HG03097 (cell line): Measurements from ENCODE around the gene CEP44.
A peak's percentile ranks its signal among the peaks of the same experiment; 100 is the strongest.
"Not testable (repeated sequence)": the region's sequence is repeated elsewhere in the genome, so short reads cannot be mapped to it uniquely, and the experiment has no call there.

Experiments used
- ATAC-seq: cut with Tn5 transposase; IDR thresholded peaks from one replicate; pipeline ENCODE4 v1.9.1; 2021; ENCODE audit not compliant: unreplicated experiment, low FRiP score

The CEP44 gene, protein sequence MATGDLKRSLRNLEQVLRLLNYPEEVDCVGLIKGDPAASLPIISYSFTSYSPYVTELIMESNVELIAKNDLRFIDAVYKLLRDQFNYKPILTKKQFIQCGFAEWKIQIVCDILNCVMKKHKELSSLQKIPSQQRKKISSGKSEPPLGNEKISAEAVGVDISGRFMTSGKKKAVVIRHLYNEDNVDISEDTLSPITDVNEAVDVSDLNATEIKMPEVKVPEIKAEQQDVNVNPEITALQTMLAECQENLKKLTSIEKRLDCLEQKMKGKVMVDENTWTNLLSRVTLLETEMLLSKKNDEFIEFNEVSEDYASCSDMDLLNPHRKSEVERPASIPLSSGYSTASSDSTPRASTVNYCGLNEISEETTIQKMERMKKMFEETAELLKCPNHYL

GRCh38 chr4:174283507-174284471, at the start of gene CEP44, which contains the start of gene FBXO8:
CEP44 (plus strand) TSS chr4:174283911; CDS start chr4:174299122, 15,211 bp downstream.
FBXO8 (minus strand) TSS chr4:174283667; CDS start chr4:174263092, 20,575 bp downstream.
- peak; percentile 42 for ATAC-seq

DNA sequence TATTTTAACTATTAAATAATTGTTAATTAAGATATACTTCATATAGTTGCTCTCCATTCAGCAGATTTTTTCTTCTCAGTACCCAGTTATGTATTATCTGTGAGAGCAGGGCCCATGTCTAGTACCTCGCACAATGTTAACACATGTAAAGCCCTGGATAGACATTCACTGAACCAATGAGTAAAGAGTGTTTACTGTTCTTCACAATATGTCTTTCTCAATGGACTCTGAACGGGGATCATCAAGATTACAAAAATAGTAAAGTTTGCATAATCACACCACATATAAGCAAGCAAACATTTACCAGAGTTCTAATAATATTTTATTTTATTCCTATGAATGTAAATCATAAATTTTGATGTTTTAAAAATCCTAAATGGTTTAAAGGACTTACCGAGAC, 47.4 kb upstream of the CEP44 start:
- ATAC-seq = no peak

DNA sequence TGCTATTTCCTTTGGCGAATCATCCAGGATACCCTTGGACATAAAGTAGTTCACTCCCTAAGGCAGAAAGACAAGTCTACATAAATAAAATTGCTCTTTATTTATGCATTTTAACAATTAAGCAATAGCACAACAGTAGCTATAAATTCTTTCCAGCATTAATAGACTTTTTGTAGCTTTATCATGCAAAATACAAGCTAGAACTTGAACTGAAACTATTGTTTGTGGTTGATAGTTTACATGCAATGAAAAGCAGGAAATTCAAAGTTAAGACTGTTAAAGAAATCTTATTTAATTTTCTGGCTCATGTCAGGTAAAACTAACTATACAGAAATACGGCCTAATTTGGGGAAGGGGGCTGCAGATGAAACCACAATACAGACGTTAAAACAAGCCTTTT, 42.5 kb upstream of the CEP44 start:
- ATAC-seq = no peak

DNA sequence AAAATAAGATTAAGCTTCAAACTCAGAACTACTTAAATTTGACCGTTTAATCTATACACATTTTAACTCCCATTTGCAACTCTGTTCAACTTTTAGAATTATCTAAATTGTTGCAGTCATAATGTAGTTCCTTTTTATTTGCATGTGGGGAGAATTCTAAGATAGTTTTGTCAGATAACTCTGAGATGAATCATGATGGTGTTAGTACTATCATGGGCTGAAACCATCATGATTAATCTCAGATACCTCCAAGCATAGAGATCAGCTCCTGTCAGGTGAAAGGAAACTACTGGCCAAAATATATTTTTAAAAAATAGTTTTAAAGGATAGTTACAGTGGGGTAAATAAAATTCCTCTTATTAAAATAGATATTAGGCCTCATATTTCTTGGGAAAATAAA, 39.3 kb upstream of the CEP44 start:
- no peak for ATAC-seq

DNA sequence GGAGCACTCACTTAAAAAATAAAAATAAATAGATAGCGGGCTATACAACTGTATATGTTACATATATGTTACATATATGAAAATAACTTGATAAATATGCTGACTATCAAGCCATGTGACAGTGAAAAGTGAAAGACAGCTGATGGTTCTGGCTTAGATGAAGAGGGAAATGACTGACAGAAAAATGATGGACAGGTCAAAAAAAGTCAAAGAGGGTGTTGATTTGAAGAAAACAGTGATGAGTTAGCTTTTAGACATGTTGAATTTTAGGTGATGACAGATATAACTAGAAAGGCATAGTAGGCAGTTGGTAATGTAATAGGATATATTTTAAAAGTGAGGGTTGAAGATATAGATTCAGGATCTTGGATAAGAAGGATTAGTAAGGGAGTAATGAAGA, 38.0 kb upstream of the CEP44 start:
- no peak for ATAC-seq

DNA sequence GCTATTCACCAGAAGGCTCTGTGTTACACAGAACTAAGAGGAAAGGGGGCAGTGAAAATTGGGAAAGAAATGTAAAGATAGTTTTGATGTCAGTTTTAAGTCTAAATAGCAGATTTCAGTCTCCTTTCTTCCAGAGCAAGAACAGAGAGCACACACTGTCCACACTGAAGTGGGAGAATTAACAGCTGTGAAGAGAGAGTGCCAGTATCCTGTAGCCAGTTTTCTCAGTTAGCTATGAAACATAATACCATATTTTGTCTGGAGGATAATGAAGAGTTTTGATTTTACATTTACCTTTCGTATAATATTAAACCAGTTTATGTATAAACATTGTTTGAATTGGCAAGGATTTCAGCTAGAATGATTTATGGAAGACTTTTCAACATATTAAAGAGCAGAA, 35.3 kb upstream of the CEP44 start:
- ATAC-seq = no peak

DNA sequence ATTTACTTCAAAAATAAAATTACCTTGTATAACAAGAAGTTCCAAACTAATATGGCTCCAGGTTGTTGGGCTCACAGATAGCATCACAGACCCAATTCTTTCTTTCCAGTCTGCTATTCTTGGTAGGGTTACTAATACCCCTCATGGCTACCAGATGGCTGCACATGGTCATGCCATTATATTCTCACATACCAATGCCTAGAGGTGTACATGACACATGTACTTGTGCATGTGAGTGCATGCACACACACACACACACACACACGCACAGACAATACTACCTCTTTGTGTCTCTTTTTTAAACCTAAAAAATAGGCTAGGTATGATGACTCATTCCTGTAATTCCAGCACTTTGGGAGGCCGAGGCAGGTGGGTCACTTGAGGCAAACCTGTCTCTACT, 31.3 kb upstream of the CEP44 start:
- no peak for ATAC-seq

DNA sequence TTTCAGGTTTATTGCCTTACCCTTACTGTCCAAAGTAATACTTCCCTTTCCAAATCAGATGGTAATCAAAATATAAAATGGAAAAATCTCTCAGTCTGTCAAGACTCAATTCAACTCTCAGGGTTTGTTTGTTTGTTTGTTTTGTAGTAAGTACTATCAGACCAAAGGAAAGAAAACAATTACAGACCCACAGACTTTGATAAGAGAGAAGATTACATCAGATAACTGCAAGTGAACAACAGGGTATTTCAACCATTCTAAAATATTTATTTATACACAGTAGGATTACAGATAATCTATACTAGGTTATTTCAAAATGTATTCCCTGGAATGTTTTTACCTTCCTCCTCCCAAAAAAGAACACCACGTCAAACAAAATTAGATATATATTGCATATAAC, 29.1 kb upstream of the CEP44 start:
- ATAC-seq = no peak

GRCh38 chr4:174255374-174255773, 28.3 kb upstream of the CEP44 start:
- ATAC-seq = no peak

GRCh38 chr4:174255786-174256185, 27.9 kb upstream of the CEP44 start:
- ATAC-seq = no peak

GRCh38 chr4:174256277-174256713, 27.4 kb upstream of the CEP44 start:
- no peak for ATAC-seq

DNA sequence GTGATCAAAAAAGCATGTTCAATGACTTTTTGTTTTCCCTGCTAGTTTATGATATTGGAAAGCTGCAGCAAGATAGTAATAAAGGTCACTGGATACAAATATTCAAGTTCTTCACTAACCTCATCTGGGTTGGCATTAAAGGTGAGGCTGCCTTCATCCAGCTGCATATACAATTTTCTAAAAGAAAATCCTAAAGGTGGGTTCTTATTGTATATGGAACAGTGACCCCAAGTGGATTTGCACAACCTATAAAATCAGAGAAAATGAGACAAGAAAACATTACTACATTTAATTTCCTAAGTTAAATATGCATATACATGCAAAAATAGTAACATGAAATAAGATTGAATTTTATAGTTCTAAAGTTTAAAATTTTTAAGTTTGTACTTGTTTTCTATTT, 24.1 kb upstream of the CEP44 start:
- peak; percentile 14 for ATAC-seq

DNA sequence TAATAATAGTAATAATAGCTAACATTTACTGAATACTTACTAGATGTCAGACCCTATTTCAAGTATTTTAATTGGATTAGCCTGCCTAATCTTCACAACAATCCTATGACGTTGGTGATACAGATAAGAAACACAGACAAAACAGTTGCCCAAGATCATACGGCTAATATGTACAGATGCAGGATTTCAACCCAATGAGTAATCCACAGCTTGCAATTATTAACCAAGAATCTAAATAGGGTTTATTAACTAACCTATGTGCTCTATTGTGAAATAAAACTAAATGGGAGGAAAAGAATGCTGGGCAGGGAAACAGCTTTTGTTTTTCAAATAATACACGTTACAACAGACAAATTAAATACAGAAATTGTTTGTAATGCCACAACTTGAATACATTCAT, 23.6 kb upstream of the CEP44 start:
- ATAC-seq = peak; percentile 79

GRCh38 chr4:174261432-174261831, 22.3 kb upstream of the CEP44 start:
- not testable (repeated sequence) for ATAC-seq

GRCh38 chr4:174262624-174263444, 20.9 kb upstream of the CEP44 start:
- no peak for ATAC-seq

- no peak for ATAC-seq
Measured at GRCh38 chr4:174263445-174263736, 20.3 kb upstream of the CEP44 start.

GRCh38 chr4:174265916-174266315, 17.8 kb upstream of the CEP44 start:
- no peak for ATAC-seq

- no peak for ATAC-seq
Measured at GRCh38 chr4:174266416-174266815, 17.3 kb upstream of the CEP44 start.

DNA sequence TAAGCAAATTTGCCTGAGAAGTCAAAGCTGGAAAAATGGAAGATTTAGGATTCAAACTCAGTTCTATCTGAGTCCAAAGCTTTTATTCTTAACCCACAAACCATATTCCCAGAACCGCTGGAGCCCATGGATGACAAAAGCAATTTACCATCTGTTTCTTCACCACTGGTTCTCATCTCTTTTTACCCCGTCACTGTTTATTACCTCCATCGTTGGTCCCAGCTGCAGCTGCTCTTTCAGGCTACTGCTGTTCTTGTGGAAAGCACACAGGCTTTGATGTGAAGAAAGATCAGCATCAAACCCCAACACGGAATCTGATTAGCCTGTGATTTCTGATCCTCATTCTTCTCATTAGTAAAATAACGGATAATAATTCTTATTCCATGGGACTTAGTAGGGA, 9.8 kb upstream of the CEP44 start:
- ATAC-seq = no peak

DNA sequence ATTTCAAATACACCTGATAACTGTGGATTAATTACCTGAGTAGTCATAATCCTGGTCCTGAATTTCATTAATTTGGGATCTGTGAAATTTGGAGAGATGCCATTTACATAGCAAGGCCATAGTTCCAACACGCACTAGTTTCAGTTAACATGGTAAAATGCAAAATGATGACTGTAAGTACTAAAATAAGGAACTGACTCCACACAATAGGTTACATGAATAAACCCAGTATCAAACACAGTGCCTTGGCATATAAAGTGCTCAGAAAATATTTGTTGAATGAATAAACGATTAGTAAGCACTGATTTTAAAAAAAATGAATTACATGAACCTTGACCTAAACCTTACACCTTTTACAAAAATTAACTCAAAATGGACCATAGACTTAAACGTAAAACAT, 9.3 kb upstream of the CEP44 start:
- ATAC-seq = no peak

DNA sequence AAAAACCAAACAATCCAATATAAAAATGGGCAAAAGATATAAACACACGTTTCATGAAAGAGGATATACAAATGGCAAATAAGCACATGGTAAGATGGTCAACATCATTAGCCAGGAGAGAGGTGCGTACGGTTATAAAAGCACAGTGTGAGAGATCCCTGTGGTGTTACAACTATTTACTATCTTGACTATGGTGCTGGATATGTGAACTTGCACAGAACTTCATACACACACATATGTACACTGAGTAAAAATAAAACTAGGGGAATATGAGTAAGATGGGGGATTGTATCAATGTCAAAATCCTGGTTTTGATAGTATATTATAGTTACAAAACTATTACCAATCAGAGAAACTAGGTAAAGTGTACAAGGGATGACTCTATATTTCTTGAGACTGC, 8.6 kb upstream of the CEP44 start:
- ATAC-seq = no peak
